OCI-LY3 (cell line): ENCODE measurements around the gene EFCAB6.

ENCODE experiments used
- EZH2phosphoT487 ChIP-seq: fragments of 200-600 bp; shearing (Covaris generic); IDR thresholded peaks from 2 replicates; pipeline ENCODE4 v1.6.1; 2018; ENCODE audit warnings: antibody characterized with exemption, mixed run types, low read depth
- TF ChIP-seq, protein P1 (sequence below): fragments of 200-600, 300-600 bp; sonication (generic); IDR thresholded peaks from 2 replicates; pipeline ENCODE4 v1.5.1; 2014; ENCODE audit warnings: antibody characterized with exemption, low read length, low read depth

DNA sequence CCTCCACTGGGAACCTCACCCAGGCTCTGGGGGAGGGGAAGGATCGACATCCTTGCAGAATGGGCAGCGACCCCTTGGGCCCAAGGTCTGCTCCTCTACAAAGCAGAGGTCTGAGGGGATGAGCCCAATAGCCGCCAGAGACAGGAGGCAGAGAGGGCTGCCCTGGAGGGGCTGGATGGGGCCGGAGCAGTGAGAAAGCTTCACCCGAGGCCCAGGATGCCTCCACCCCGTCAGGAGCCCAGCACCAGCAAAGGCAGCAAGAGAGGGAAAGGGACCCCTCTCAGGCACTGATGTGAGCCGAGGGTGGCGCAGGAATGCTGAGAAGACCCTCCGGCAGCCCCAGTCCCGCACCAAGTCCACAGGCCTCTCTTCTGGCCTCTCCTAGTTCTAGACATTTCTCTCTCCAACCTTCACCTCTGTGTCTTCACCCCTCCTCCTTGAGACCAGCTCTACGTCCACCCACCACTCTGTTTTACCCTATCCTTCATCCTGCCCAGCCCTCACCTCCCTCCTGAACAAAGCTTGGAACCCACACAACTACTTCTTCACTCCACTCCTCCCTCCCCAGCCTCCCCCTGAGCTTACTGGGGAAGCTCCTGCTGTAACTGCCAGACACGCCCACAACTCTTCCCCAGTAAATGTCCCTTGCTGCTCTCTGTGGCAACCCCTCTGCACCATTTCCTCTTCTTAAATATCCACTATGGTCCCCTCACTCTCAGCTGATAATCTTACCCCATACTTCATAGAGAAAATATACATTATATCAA lies 268.4 kb downstream of the EFCAB6 start:
- TF ChIP-seq, protein P1, sequence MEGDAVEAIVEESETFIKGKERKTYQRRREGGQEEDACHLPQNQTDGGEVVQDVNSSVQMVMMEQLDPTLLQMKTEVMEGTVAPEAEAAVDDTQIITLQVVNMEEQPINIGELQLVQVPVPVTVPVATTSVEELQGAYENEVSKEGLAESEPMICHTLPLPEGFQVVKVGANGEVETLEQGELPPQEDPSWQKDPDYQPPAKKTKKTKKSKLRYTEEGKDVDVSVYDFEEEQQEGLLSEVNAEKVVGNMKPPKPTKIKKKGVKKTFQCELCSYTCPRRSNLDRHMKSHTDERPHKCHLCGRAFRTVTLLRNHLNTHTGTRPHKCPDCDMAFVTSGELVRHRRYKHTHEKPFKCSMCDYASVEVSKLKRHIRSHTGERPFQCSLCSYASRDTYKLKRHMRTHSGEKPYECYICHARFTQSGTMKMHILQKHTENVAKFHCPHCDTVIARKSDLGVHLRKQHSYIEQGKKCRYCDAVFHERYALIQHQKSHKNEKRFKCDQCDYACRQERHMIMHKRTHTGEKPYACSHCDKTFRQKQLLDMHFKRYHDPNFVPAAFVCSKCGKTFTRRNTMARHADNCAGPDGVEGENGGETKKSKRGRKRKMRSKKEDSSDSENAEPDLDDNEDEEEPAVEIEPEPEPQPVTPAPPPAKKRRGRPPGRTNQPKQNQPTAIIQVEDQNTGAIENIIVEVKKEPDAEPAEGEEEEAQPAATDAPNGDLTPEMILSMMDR = no peak
- TF ChIP-seq EZH2phosphoT487 = no peak
